Endothelial cell (in vitro differentiated cells): Measurements from ENCODE around the gene ARL6IP1. TPM values are rescaled to one million over a fixed set of nuclear protein-coding genes. Genes with fewer than 3 reads are reported as not detected.
"Not testable (repeated sequence)": the region's sequence is repeated elsewhere in the genome, so short reads cannot be mapped to it uniquely, and the experiment has no call there.

ENCODE experiments used
- DNase-seq: peaks from one replicate; pipeline ENCODE4 v3.0.0; 2021; ENCODE audit warnings: low spot score
- H3K27ac Mint-ChIP-seq: one replicate; pipeline ENCODE4 v1.8.0; 2021; ENCODE audit warnings: mixed read lengths, inconsistent platforms; ENCODE audit not compliant: unreplicated experiment
- H3K27me3 Mint-ChIP-seq: one replicate; pipeline ENCODE4 v1.8.0; 2021; ENCODE audit warnings: mild to moderate bottlenecking, moderate library complexity, mixed read lengths, inconsistent platforms; ENCODE audit not compliant: unreplicated experiment
- H3K36me3 Mint-ChIP-seq: one replicate; pipeline ENCODE4 v1.8.0; 2021; ENCODE audit warnings: mild to moderate bottlenecking, low read depth, mixed read lengths, inconsistent platforms; ENCODE audit not compliant: unreplicated experiment
- H3K4me1 Mint-ChIP-seq: one replicate; pipeline ENCODE4 v1.8.0; 2021; ENCODE audit warnings: mild to moderate bottlenecking, mixed read lengths, inconsistent platforms; ENCODE audit not compliant: unreplicated experiment
- H3K4me3 Mint-ChIP-seq: one replicate; pipeline ENCODE4 v1.8.0; 2021; ENCODE audit warnings: mild to moderate bottlenecking, mixed read lengths, inconsistent platforms; ENCODE audit not compliant: unreplicated experiment
- H3K9me3 Mint-ChIP-seq: one replicate; pipeline ENCODE4 v1.8.0; 2021; ENCODE audit warnings: mixed read lengths, inconsistent platforms; ENCODE audit not compliant: unreplicated experiment
- CTCF ChIP-seq: fragments of 200-600 bp; sonication (generic); IDR thresholded peaks from one replicate; pipeline ENCODE4 v1.5.0; 2021; ENCODE audit warnings: antibody characterized with exemption; ENCODE audit not compliant: unreplicated experiment
- total RNA-seq: library from RNA; stranded (reverse); fragmentation: NEBNext Ultra II Directional; extraction: Animal tissue kit (Norgen Biotek cat#: 25700); gene quantifications from one replicate; pipeline ENCODE4 v1.2.1, GENCODE V29; 2021; ENCODE audit not compliant: unreplicated experiment

ARL6IP1 gene
- total RNA-seq, 1 donor from 2014 or later = 147 TPM

- peak overlapping the region; percentile 65 for H3K27ac Mint-ChIP-seq
- peaks cover 36% of the 10 kb centered on the region for H3K4me1 Mint-ChIP-seq
- no peak for TF ChIP-seq CTCF
- H3K4me3 Mint-ChIP-seq = no peak overlapping the region
- H3K9me3 Mint-ChIP-seq = no peaks in the 10 kb centered on the region
- H3K36me3 Mint-ChIP-seq = peaks cover 51% of the 10 kb centered on the region
- DNase-seq = no peak
- no peaks in the 10 kb centered on the region for H3K27me3 Mint-ChIP-seq
Observed at GRCh38 chr16:18784917-18785623, 16.3 kb downstream of the ARL6IP1 start.

DNA sequence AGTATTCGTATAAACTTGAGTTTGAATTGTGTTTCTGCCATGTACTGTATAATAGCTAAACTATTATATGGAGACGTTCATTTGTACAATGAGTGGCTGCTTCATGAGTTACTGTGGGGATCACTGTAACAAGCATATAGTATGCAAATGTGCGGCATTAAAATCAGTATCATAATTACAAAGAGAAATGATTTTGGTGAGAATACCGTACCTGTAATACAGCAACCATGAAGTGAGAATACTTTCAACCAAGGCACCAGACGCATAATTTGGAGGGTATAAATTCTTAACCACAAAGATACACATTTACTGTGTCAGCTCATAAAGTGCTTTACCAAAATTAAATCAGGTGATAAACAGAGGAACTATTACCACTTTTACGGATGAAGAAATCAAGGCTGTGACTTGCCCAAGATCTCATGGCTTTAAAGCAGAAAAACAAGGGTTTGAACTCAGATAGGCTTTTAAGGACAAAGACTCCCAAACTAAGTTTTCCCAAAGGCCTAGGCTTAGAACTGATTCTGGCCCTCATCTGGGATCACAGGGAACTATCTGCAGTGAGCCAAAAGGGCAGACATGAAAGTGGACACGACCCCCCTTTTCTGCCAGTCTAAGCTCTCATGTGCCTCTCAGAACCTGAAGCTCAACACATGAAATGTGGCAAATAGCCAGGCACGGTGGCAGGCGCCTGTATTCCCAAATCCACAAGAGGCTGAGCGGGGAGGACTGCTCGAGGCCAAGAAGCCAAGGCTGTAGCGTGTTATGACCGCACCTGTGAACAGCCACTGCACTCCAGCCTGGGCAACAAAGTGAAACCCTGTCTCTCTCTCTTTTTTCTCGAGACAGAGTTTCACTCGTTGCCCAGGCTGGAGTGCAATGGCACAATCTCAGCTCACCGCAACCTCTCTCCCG, 17.7 kb downstream of the ARL6IP1 start:
- peaks cover 40% of the 10 kb centered on the region for H3K36me3 Mint-ChIP-seq
- no peaks in the 10 kb centered on the region for H3K9me3 Mint-ChIP-seq
- H3K27me3 Mint-ChIP-seq = no peaks in the 10 kb centered on the region
- no peak for TF ChIP-seq CTCF
- no peak for DNase-seq
- no peak overlapping the region for H3K27ac Mint-ChIP-seq
- no peak overlapping the region for H3K4me3 Mint-ChIP-seq
- peaks cover 25% of the 10 kb centered on the region for H3K4me1 Mint-ChIP-seq

DNA sequence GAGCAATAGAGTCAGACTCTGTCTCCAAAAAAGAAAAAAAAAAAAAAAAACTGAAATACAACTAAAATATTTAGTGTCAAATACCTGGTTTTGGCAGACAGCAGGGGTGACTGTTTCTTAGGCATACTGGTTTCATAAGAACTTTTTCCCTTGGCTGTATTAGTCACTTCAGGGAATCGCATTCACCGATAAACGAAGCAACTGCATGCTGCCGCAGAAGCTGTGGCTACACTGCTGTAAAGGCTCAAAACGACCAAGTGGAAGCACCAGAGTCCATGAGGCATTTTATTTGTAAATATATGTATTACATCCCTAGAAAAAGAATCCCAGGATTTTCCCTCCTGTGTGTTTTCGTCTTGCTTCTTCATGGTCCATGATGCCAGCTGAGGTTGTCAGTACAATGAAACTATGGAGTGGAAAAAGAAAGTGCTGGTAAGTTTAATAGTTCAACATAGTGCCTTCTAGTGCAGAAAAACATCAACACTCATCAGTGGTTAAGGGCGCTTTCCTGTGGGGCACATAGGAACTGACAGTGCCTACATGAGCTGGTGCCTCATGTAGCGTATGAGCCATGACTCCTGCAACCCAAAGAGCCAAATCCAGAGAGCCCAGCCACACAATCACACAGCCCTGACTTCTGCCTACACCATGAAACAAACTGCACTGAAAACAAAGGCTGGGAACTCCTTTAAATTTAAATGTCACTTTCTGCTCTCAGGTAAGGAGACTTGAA, 18.5 kb downstream of the ARL6IP1 start:
- Mint-ChIP-seq H3K4me1 (peaks cover 17% of the 10 kb centered on the region), H3K36me3 (peaks cover 32% of the 10 kb centered on the region), H3K4me3 (no peak overlapping the region), H3K9me3 (no peaks in the 10 kb centered on the region), H3K27ac (no peak overlapping the region), H3K27me3 (no peaks in the 10 kb centered on the region)
- DNase-seq = no peak
- TF ChIP-seq CTCF = no peak

DNA sequence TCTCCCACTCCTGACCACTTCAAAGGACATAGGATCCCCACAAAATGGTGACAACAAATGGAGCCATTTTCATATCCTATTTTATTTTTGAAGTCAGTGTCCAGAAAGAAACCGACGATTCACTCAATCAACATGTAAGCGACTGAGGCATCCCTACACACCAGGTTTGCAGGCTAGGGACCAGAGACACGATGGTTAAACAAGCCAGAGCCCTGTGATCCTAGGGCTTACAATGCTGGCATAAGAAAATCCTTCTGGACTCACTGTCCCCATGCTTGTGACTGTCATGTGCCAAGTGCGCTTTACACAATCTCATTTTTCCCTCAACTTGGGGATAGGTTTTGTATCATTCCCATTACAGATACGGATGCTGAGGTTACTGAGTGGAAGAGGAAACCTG, 20.1 kb downstream of the ARL6IP1 start:
- not testable (repeated sequence) for H3K4me1 Mint-ChIP-seq, DNase-seq, H3K27me3 Mint-ChIP-seq, H3K27ac Mint-ChIP-seq, H3K9me3 Mint-ChIP-seq, H3K4me3 Mint-ChIP-seq
- H3K36me3 Mint-ChIP-seq = peaks cover 22% of the 10 kb centered on the region

- peaks cover 17% of the 10 kb centered on the region for H3K36me3 Mint-ChIP-seq
Observed at GRCh38 chr16:18780460-18781026, 20.8 kb downstream of the ARL6IP1 start.

GRCh38 chr16:18777664-18778063, 23.7 kb downstream of the ARL6IP1 start:
- DNase-seq = not testable (repeated sequence)

More at GRCh38 chr16:18780460-18781026, 20.8 kb downstream of the ARL6IP1 start:
- DNase-seq, H3K4me1 Mint-ChIP-seq, H3K27ac Mint-ChIP-seq, H3K27me3 Mint-ChIP-seq, H3K9me3 Mint-ChIP-seq, H3K4me3 Mint-ChIP-seq: not testable (repeated sequence)

DNA sequence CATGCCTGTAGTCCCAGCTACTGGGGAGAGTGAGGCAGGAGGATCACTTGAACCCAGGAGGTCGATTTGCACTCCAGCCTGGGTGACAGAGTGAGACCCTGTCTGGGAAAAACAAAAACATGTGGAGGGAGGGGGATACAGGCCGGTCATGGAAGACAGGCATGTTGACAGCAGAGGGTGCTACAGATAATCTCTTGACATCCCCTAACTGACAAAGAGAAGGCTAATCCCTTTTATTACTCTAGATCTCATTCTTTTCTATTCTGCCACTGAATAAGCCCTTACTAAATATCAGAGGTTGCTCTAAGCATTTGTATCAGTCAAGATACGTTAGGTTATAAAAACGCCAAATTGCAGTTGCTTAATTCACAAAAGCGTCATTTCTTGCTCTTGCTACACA, 25.0 kb downstream of the ARL6IP1 start:
- H3K27ac Mint-ChIP-seq, H3K4me3 Mint-ChIP-seq, H3K9me3 Mint-ChIP-seq, H3K4me1 Mint-ChIP-seq, DNase-seq, H3K27me3 Mint-ChIP-seq, H3K36me3 Mint-ChIP-seq: not testable (repeated sequence)

More at GRCh38 chr16:18777664-18778063, 23.7 kb downstream of the ARL6IP1 start:
- H3K36me3 Mint-ChIP-seq, H3K4me1 Mint-ChIP-seq, H3K27me3 Mint-ChIP-seq, H3K4me3 Mint-ChIP-seq, H3K9me3 Mint-ChIP-seq, H3K27ac Mint-ChIP-seq: not testable (repeated sequence)

DNA sequence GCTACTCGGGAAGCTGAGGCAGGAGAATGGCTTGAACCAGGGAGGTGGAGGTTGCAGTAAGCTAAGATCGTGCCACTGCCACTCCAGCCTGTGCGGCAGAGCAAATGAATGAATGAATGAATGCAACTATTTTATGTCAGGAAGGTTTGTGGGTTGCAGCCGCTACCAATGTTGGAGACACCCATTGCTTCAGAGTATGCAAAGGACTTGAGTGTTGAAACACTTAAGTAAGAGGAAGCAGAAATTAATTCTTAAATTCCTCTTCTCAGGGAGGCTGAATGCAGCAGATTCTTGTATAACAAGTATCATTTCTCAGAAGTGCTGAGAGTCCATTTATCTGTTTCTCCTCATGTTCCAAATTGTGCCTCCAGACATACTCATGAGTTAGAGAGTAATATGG, 26.7 kb downstream of the ARL6IP1 start:
- not testable (repeated sequence) for DNase-seq, H3K9me3 Mint-ChIP-seq, H3K27me3 Mint-ChIP-seq, H3K36me3 Mint-ChIP-seq, H3K4me3 Mint-ChIP-seq, H3K4me1 Mint-ChIP-seq, H3K27ac Mint-ChIP-seq
